Keratinocyte (primary cell): ENCODE results near the gene TMEM204.
A peak's percentile ranks its signal among the peaks of the same experiment; 100 is the strongest.

ENCODE experiments used
- CTCF ChIP-seq, 3 experiments: IDR thresholded peaks in 1 of 3; conservative IDR thresholded peaks in 1 of 3; optimal IDR thresholded peaks in 1 of 3; 2 replicates in 2 of 3; 3 replicates in 1 of 3; pipeline versions ENCODE3 to v1.5.1; 2011; ENCODE audit warnings: low read length in 3 of 3, mild to moderate bottlenecking in 3 of 3, moderate library complexity in 2 of 3, control low read depth in 1 of 3, inconsistent platforms in 1 of 3; ENCODE audit not compliant: insufficient read depth in 2 of 3; ENCODE audit errors: extremely low read depth in 1 of 3
- EZH2 ChIP-seq: IDR thresholded peaks from one replicate; pipeline ENCODE4 v1.6.1; 2012; ENCODE audit warnings: inconsistent platforms, mild to moderate bottlenecking, low read length, moderate library complexity

GRCh38 chr16:1564325-1564724 is 30.9 kb downstream of the TMEM204 start:
- TF ChIP-seq EZH2 (no peak), CTCF (optimal IDR thresholded peaks at IDR 0.05 in 1 of 3, IDR thresholded peaks at IDR 0.05 in 1 of 3, conservative IDR thresholded peaks at IDR 0.05 in 1 of 3; ENCODE audit: extremely low read depth in 1 of 3, insufficient read depth in 2 of 3, low read length in 3 of 3) (peak; percentile 17 to 50 (median 17))
